Osteocyte (in vitro differentiated cells): ENCODE measurements around the gene TNPO1. TPM values are rescaled to one million over a fixed set of nuclear protein-coding genes. Genes with fewer than 3 reads are reported as not detected.
"Not testable (repeated sequence)": the region's sequence is repeated elsewhere in the genome, so short reads cannot be mapped to it uniquely, and the experiment has no call there.

Experiments
- DNase-seq: peaks from one replicate; pipeline ENCODE4 v3.0.0; 2021; ENCODE audit warnings: mixed read lengths; ENCODE audit not compliant: unreplicated experiment; ENCODE audit errors: extremely low spot score
- H3K27ac Mint-ChIP-seq: one replicate; pipeline ENCODE4 v1.8.0; 2021; ENCODE audit warnings: mild to moderate bottlenecking, mixed read lengths; ENCODE audit not compliant: unreplicated experiment
- H3K27me3 Mint-ChIP-seq: one replicate; pipeline ENCODE4 v1.8.0; 2021; ENCODE audit warnings: mixed read lengths; ENCODE audit not compliant: unreplicated experiment
- H3K36me3 Mint-ChIP-seq: one replicate; pipeline ENCODE4 v1.8.0; 2021; ENCODE audit warnings: mixed read lengths; ENCODE audit not compliant: unreplicated experiment
- H3K4me1 Mint-ChIP-seq: one replicate; pipeline ENCODE4 v1.8.0; 2021; ENCODE audit warnings: mixed read lengths; ENCODE audit not compliant: unreplicated experiment
- H3K4me3 Mint-ChIP-seq: one replicate; pipeline ENCODE4 v1.8.0; 2021; ENCODE audit warnings: mild to moderate bottlenecking, moderate library complexity, mixed read lengths; ENCODE audit not compliant: unreplicated experiment
- H3K9me3 Mint-ChIP-seq: one replicate; pipeline ENCODE4 v1.8.0; 2021; ENCODE audit warnings: mixed read lengths; ENCODE audit not compliant: unreplicated experiment
- total RNA-seq: library from RNA; stranded (reverse); gene quantifications from 2 replicates; pipeline ENCODE4 v1.2.1, GENCODE V29; 2021
- TF ChIP-seq, protein P1 (sequence below): fragments of 200-600 bp; sonication (generic); IDR thresholded peaks from 2 replicates; pipeline ENCODE4 v1.5.0; 2021; ENCODE audit warnings: antibody characterized with exemption, mild to moderate bottlenecking, moderate library complexity

TNPO1 gene
- total RNA-seq, 1 donor from 2014 or later: 160 TPM

DNA sequence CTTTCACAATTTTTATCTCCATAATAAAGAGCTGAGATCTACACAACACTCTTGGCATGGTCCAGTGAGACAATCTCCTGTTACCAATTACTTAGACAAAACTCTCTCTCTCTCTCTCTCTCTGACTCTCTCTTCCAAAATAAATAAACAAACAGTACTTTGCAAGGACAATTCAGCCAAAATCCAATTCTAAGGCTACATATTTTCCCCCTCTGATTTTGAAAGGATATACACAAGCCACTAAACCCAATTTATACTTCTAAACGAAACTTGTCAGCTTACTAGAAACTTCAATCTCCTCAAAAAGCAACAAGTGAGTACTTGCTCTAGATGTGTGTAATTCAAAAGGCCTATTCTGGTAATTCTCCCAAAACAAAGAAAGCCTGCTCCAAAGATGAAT lies 26.3 kb upstream of the TNPO1 start:
- Mint-ChIP-seq H3K4me3 (no peak overlapping the region), H3K9me3 (no peaks in the 10 kb centered on the region), H3K36me3 (no peaks in the 10 kb centered on the region), H3K27ac (no peak overlapping the region), H3K4me1 (peaks cover 13% of the 10 kb centered on the region), H3K27me3 (no peaks in the 10 kb centered on the region)
- no peak for DNase-seq
- TF ChIP-seq, protein P1, sequence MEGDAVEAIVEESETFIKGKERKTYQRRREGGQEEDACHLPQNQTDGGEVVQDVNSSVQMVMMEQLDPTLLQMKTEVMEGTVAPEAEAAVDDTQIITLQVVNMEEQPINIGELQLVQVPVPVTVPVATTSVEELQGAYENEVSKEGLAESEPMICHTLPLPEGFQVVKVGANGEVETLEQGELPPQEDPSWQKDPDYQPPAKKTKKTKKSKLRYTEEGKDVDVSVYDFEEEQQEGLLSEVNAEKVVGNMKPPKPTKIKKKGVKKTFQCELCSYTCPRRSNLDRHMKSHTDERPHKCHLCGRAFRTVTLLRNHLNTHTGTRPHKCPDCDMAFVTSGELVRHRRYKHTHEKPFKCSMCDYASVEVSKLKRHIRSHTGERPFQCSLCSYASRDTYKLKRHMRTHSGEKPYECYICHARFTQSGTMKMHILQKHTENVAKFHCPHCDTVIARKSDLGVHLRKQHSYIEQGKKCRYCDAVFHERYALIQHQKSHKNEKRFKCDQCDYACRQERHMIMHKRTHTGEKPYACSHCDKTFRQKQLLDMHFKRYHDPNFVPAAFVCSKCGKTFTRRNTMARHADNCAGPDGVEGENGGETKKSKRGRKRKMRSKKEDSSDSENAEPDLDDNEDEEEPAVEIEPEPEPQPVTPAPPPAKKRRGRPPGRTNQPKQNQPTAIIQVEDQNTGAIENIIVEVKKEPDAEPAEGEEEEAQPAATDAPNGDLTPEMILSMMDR: no peak

DNA sequence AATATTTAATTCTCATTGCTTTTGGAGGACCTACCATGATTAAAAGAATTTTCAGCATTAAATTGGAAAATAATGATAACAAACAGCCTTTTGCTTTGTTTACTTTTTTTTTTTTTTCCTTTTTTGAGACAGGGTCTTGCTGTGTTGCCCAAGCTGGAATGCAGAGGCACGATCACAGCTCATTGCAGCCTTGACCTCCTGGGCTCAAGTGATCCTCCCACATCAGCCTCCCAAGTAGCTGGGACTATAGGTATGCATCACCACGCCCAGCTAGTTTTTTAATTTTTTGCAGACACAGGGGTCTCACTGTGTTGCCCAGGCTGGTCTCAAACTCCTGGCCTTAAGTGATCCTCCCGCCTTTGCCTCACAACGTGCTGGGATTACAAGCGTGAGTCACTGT lies 23.8 kb upstream of the TNPO1 start:
- H3K9me3 Mint-ChIP-seq, H3K27ac Mint-ChIP-seq, H3K4me3 Mint-ChIP-seq, H3K36me3 Mint-ChIP-seq, H3K27me3 Mint-ChIP-seq, DNase-seq: not testable (repeated sequence)
- peaks cover 13% of the 10 kb centered on the region for H3K4me1 Mint-ChIP-seq

DNA sequence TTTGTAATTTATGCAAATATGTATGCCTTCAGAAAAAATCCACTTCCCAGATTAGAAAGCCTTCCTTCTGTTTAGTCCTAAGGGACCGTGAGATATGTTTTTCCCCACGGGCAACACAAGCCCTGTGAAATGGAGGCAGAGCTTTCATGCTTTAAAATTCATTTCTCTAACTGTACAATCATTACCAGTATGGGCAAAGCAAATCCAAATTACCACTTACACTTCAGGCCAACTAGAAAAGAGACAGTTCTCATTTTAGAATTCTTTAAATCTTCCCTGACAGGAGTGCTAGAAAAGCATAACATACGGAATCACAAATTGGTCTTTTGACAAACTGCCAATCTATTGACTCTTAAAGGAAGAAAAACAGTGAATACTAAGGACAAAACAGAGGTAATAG lies 20.5 kb upstream of the TNPO1 start:
- TF ChIP-seq, protein P1: no peak
- DNase-seq: no peak
- Mint-ChIP-seq H3K27me3 (no peaks in the 10 kb centered on the region), H3K9me3 (no peaks in the 10 kb centered on the region), H3K4me3 (no peak overlapping the region), H3K4me1 (no peaks in the 10 kb centered on the region), H3K36me3 (no peaks in the 10 kb centered on the region), H3K27ac (no peak overlapping the region)

- Mint-ChIP-seq H3K27ac (no peak overlapping the region), H3K9me3 (peaks cover 10% of the 10 kb centered on the region), H3K27me3 (no peaks in the 10 kb centered on the region), H3K36me3 (no peaks in the 10 kb centered on the region), H3K4me3 (no peak overlapping the region), H3K4me1 (no peaks in the 10 kb centered on the region)
- no peak for DNase-seq
- TF ChIP-seq, protein P1: no peak
Measured at GRCh38 chr5:72799721-72800120, 16.7 kb upstream of the TNPO1 start.

DNA sequence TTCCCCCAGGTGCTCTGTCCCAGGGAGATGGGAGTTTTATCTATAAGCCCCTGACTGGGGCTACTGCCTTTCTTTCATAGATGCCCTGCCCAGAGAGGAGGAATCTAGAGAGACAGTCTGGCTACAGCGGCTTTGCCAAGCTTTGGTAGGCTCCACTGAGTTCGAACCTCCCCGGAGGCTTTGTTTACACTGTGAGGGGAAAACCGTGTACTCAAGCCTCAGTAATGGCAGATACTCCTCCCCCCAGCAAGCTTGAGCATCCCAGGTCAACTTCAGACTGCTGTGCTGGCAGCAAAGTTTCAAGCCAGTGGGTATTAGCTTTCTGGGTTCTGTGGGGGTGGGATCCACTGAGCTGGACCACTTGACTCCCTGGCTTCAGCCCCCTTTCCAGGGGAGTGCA lies 7.8 kb upstream of the TNPO1 start:
- not testable (repeated sequence) for H3K27me3 Mint-ChIP-seq, H3K4me1 Mint-ChIP-seq, H3K27ac Mint-ChIP-seq, H3K4me3 Mint-ChIP-seq, DNase-seq, H3K36me3 Mint-ChIP-seq
- peaks cover 34% of the 10 kb centered on the region for H3K9me3 Mint-ChIP-seq

GRCh38 chr5:72811849-72812248 lies 4.6 kb upstream of the TNPO1 start:
- H3K27me3 Mint-ChIP-seq: no peaks in the 10 kb centered on the region
- no peak overlapping the region for H3K27ac Mint-ChIP-seq
- TF ChIP-seq, protein P1: no peak
- DNase-seq: no peak
- H3K36me3 Mint-ChIP-seq: peaks cover 4% of the 10 kb centered on the region
- H3K4me3 Mint-ChIP-seq: no peak overlapping the region
- H3K4me1 Mint-ChIP-seq: peaks cover 12% of the 10 kb centered on the region
- peaks cover 9% of the 10 kb centered on the region for H3K9me3 Mint-ChIP-seq
